Hepatocyte (in vitro differentiated cells): Measurements from ENCODE around the gene FHL3.

Source experiments
- CTCF ChIP-seq: fragments of 200-600 bp; sonication (generic); IDR thresholded peaks from 2 replicates; pipeline ENCODE4 v1.5.1; 2016; ENCODE audit warnings: antibody characterized with exemption, mild to moderate bottlenecking; ENCODE audit not compliant: poor library complexity
- EZH2 ChIP-seq: fragments of 200-600 bp; sonication (generic); IDR thresholded peaks from 2 replicates; pipeline ENCODE4 v1.6.1; 2016; ENCODE audit warnings: antibody characterized with exemption, mild to moderate bottlenecking, borderline replicate concordance

GRCh38 chr1:37983546-37983945 is 21.8 kb downstream of the FHL3 start:
- no peak for TF ChIP-seq EZH2
- no peak for TF ChIP-seq CTCF
